Hepatocyte (in vitro differentiated cells): ENCODE measurements around the gene EXOC3. TPM values are rescaled to one million over a fixed set of nuclear protein-coding genes. Genes with fewer than 3 reads are reported as not detected.

Source experiments
- DNase-seq: peaks from one replicate; pipeline ENCODE4 v3.0.0-alpha.2; 2016; ENCODE audit warnings: low spot score
- H2AFZ ChIP-seq: fragments of 200-600 bp; sonication (generic); 2 replicates; pipeline ENCODE4 v1.6.0; 2016; ENCODE audit warnings: antibody characterized with exemption, mild to moderate bottlenecking
- H3K27ac ChIP-seq: fragments of 200-600 bp; sonication (generic); 2 replicates; pipeline ENCODE4 v1.5.1; 2016; ENCODE audit warnings: mild to moderate bottlenecking
- H3K27me3 ChIP-seq: fragments of 200-600 bp; sonication (generic); 2 replicates; pipeline ENCODE4 v1.6.1; 2016
- H3K36me3 ChIP-seq: fragments of 200-600 bp; sonication (generic); replicated peaks from 2 replicates; pipeline ENCODE4 v1.5.1; 2016; ENCODE audit warnings: low read depth; ENCODE audit not compliant: insufficient read depth
- H3K4me1 ChIP-seq: fragments of 200-600 bp; sonication (generic); 2 replicates; pipeline ENCODE4 v1.5.1; 2016; ENCODE audit warnings: mild to moderate bottlenecking, moderate library complexity; ENCODE audit not compliant: insufficient read depth
- H3K4me2 ChIP-seq: fragments of 200-600 bp; sonication (generic); 2 replicates; pipeline ENCODE4 v1.6.0; 2016
- H3K4me3 ChIP-seq: fragments of 200-600 bp; sonication (generic); 2 replicates; pipeline ENCODE4 v1.5.1; 2016; ENCODE audit warnings: mild to moderate bottlenecking
- H3K79me2 ChIP-seq: fragments of 200-600 bp; sonication (generic); 2 replicates; pipeline ENCODE4 v1.6.0; 2017; ENCODE audit warnings: mild to moderate bottlenecking
- H3K9me2 ChIP-seq: fragments of 200-600 bp; sonication (generic); replicated peaks from 2 replicates; pipeline ENCODE4 v1.6.0; 2017; ENCODE audit warnings: mild to moderate bottlenecking; ENCODE audit not compliant: insufficient read depth
- H3K9me3 ChIP-seq: fragments of 200-600 bp; sonication (generic); 2 replicates; pipeline ENCODE4 v1.5.1; 2016; ENCODE audit warnings: low read depth, mild to moderate bottlenecking
- H4K20me1 ChIP-seq: fragments of 200-600 bp; sonication (generic); 2 replicates; pipeline ENCODE4 v1.6.0; 2016; ENCODE audit warnings: mild to moderate bottlenecking; ENCODE audit not compliant: insufficient read depth, poor library complexity, severe bottlenecking
- EZH2 ChIP-seq: fragments of 200-600 bp; sonication (generic); IDR thresholded peaks from 2 replicates; pipeline ENCODE4 v1.6.1; 2016; ENCODE audit warnings: antibody characterized with exemption, mild to moderate bottlenecking, borderline replicate concordance
- EZH2phosphoT487 ChIP-seq: fragments of 200-600 bp; sonication (generic); IDR thresholded peaks from one replicate; pipeline ENCODE4 v1.6.1; 2018; ENCODE audit warnings: antibody characterized with exemption, mild to moderate bottlenecking, low read depth, moderate library complexity; ENCODE audit not compliant: unreplicated experiment, severe bottlenecking
- WGBS: methylation state at CpG from one replicate; pipeline ENCODE4 v1.1.6; 2016; ENCODE audit warnings: low lambda C conversion rate; ENCODE audit errors: missing lambda C conversion rate; 5-methylcytosine and 5-hydroxymethylcytosine counted together
- polyA plus RNA-seq: library from polyadenylated mRNA; unstranded; fragments of >200 nt; fragmentation: Nextera tagmentation; extraction: Ambion mirVana; gene quantifications from 2 replicates; pipeline ENCODE4 v1.2.1, GENCODE V29; 2016
- total RNA-seq: library from RNA; depleted of rRNA; stranded (reverse); fragments of >200 nt; gene quantifications from 2 replicates; pipeline ENCODE4 v1.2.3, GENCODE V29; 2014
- TF ChIP-seq, protein P1 (sequence below): fragments of 200-600 bp; sonication (generic); IDR thresholded peaks from 2 replicates; pipeline ENCODE4 v1.5.1; 2016; ENCODE audit warnings: antibody characterized with exemption, mild to moderate bottlenecking; ENCODE audit not compliant: poor library complexity

Gene EXOC3
- total and polyA plus RNA-seq, 2 experiments from 2014 or later = 36.1 to 38.3 TPM

DNA sequence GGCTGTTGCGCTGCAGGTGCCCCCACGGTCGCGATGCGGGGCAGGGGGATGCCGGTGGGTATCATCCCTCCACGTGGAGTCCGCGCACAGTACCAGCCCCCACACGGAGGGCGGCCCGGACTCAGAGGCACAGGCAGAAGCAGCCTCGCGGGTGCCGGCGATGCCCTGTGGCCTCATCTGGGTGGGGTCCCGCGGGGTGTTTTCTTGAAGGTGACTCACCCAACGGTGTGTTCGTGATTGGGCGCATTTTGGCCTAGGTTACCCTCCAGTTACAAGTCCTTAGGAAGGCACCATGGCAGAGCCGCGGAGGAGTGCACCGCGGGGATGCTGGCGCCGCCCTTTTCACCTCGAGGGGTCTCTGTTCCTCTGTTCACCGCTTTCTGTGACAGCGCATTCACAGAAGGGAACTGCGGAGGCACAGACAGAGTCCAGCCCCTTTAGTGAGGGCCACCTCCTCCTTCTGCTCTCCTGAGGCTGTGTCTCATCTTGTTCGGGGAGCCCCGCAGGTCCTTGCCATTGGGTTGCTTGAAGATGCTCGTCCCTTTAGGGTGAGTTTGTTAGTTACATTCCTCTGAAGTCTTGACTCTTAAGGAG lies 21.6 kb upstream of the EXOC3 start:
- H3K4me1 ChIP-seq = peaks cover 4% of the 10 kb centered on the region
- no peak for TF ChIP-seq EZH2phosphoT487
- TF ChIP-seq, protein P1, sequence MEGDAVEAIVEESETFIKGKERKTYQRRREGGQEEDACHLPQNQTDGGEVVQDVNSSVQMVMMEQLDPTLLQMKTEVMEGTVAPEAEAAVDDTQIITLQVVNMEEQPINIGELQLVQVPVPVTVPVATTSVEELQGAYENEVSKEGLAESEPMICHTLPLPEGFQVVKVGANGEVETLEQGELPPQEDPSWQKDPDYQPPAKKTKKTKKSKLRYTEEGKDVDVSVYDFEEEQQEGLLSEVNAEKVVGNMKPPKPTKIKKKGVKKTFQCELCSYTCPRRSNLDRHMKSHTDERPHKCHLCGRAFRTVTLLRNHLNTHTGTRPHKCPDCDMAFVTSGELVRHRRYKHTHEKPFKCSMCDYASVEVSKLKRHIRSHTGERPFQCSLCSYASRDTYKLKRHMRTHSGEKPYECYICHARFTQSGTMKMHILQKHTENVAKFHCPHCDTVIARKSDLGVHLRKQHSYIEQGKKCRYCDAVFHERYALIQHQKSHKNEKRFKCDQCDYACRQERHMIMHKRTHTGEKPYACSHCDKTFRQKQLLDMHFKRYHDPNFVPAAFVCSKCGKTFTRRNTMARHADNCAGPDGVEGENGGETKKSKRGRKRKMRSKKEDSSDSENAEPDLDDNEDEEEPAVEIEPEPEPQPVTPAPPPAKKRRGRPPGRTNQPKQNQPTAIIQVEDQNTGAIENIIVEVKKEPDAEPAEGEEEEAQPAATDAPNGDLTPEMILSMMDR = no peak
- TF ChIP-seq EZH2 = no peak
- no peak for DNase-seq
- no peaks in the 10 kb centered on the region for H4K20me1 ChIP-seq
- H3K36me3 ChIP-seq = no peaks in the 10 kb centered on the region
- no peak overlapping the region for H3K4me2 ChIP-seq
- no peak overlapping the region for H3K27ac ChIP-seq
- H3K4me3 ChIP-seq = no peak overlapping the region
- no peaks in the 10 kb centered on the region for H3K9me2 ChIP-seq
- 94% methylated on average over 29 of the region's 34 CpGs for WGBS
- no peaks in the 10 kb centered on the region for H3K9me3 ChIP-seq
- no peaks in the 10 kb centered on the region for H3K79me2 ChIP-seq
- H2AFZ ChIP-seq = no peak overlapping the region
- H3K27me3 ChIP-seq = no peaks in the 10 kb centered on the region

DNA sequence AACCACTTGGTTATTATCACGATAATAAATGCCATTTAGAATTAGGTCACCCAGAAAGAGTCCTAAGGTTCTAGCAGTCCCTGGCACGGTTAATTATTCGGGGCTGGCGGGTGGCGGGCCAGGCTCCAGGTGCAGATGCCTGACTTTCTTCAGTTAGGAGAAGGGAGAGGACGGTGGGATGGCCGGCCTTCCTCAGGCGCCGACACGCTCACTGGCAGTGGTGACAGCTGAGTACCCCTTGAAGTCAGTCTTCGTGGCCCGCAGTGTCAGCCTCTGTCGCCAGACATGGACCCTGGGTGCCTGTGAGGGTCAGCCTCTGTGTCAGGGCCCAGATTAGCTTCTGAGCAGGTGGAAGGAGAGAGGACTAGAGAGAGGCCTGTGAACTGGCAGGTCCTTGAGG lies 21.1 kb upstream of the EXOC3 start:
- Histone ChIP-seq H3K9me3 (no peaks in the 10 kb centered on the region), H3K4me3 (no peak overlapping the region), H3K27ac (no peak overlapping the region), H3K27me3 (no peaks in the 10 kb centered on the region), H3K4me2 (no peak overlapping the region), H3K4me1 (peaks cover 4% of the 10 kb centered on the region), H3K36me3 (no peaks in the 10 kb centered on the region), H2AFZ (no peak overlapping the region), H3K79me2 (no peaks in the 10 kb centered on the region), H4K20me1 (no peaks in the 10 kb centered on the region), H3K9me2 (no peaks in the 10 kb centered on the region)
- WGBS = 94% methylated on average over 13 of the region's 13 CpGs
- TF ChIP-seq, protein P1 = no peak
- TF ChIP-seq EZH2phosphoT487 (no peak), EZH2 (no peak)
- DNase-seq = no peak

DNA sequence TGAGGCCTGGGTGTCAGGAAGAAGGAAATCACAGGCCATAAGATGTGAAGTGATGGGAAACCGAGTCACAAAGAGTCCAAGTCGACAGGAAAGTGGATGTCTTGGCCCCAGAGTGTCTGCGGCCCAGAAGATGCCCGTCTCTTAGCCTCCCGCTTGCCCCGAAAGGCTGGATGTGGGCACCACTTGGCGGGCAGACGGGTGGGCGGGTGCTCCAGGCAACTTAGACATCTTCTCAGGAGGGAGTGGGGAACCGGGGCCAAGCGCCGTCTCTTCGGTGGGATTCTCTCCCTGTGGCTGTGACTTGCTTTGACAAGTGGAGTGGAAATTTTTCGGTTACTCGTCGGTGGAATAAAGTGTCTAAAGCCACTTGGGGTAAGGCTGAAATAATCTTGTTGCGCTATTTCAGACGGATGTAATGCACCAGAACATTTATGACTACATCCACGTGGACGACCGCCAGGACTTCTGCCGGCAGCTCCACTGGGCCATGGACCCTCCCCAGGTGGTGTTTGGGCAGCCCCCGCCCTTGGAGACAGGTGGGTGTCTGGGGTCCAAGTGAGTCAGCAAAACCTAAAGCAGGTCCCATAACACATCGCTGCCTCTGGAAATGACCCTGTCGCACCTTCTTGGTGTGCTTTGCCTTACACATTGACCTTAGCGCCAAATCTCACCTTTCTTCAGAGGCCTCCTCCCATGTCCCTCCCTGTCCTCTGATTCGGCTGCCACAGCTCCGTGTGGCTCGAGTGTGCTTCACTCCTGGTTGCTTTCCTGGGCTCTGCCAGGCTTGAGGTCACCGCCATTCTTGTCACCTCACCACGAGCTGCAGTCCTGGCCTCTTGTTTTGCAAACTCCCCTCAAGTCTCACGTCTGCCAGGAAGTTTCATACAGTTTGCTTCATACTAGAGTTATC lies 20.4 kb upstream of the EXOC3 start:
- TF ChIP-seq, protein P1 = no peak
- no peak for TF ChIP-seq EZH2phosphoT487
- TF ChIP-seq EZH2 = no peak
- no peak overlapping the region for H3K4me2 ChIP-seq
- no peaks in the 10 kb centered on the region for H3K36me3 ChIP-seq
- H3K9me2 ChIP-seq = no peaks in the 10 kb centered on the region
- no peak overlapping the region for H2AFZ ChIP-seq
- H3K79me2 ChIP-seq = no peaks in the 10 kb centered on the region
- no peak overlapping the region for H3K27ac ChIP-seq
- H4K20me1 ChIP-seq = no peaks in the 10 kb centered on the region
- DNase-seq = no peak
- H3K27me3 ChIP-seq = no peaks in the 10 kb centered on the region
- no peaks in the 10 kb centered on the region for H3K9me3 ChIP-seq
- WGBS = 91% methylated on average over 32 of the region's 32 CpGs
- peaks cover 4% of the 10 kb centered on the region for H3K4me1 ChIP-seq
- no peak overlapping the region for H3K4me3 ChIP-seq
